ENCODE data around the gene CCDC13. TPM values are rescaled to one million over a fixed set of nuclear protein-coding genes. Genes with fewer than 3 reads are reported as not detected.

Gene CCDC13
- total RNA-seq, 1 donor from 2014 or later: not detected

DNA sequence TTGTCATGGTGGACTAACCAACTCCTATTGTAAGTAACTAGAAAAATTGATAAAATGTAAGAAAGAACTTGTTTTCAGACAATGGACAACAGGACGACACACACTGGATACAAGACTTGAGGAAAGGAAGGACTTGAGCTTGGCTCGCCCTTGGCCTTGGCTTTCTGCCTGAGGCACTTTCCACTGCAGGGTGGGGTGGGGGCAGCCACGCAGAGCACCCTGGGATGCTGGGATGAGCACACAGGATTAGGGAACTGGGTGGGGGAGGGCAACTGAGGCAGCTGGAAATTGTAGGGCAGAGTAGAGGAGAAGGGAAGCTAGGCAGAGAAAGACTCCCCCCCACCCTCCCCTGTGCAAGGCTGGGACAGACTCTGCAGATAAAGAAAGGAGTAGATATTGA lies 45.0 kb downstream of the CCDC13 start:
- Histone ChIP-seq H3F3A (ENCODE audit: low read depth) (no peaks in the 10 kb centered on the region), H3K27ac (no peak overlapping the region), H3K27me3 (no peaks in the 10 kb centered on the region), H4K20me1 (ENCODE audit: low read depth) (no peaks in the 10 kb centered on the region), H2AFZ (replicated peaks) (no peak overlapping the region), H3K4me3 (no peak overlapping the region), H3K4me1 (peaks cover 10% of the 10 kb centered on the region), H3K79me2 (ENCODE audit: low read depth) (no peaks in the 10 kb centered on the region), H3K36me3 (no peaks in the 10 kb centered on the region), H3K9me3 (ENCODE audit: low read depth) (no peaks in the 10 kb centered on the region), H3K4me2 (no peak overlapping the region), H3K9ac (no peak overlapping the region)
- no peaks in the 10 kb centered on the region for H3K9me3 Mint-ChIP-seq
- TF ChIP-seq EZH2 (IDR thresholded peaks at IDR 0.05) (no peak), EZH2phosphoT487 (IDR thresholded peaks at IDR 0.05) (no peak), CTCF (IDR thresholded peaks at IDR 0.05) (no peak)
- no peak for DNase-seq (ENCODE audit: low spot score)
- H3K4me1 Mint-ChIP-seq: peaks cover 11% of the 10 kb centered on the region
- H3K36me3 Mint-ChIP-seq: no peaks in the 10 kb centered on the region
- no peak overlapping the region for H3K27ac Mint-ChIP-seq
- H3K4me3 Mint-ChIP-seq: no peak overlapping the region
- H3K27me3 Mint-ChIP-seq (ENCODE audit: insufficient read depth, low read depth): peaks cover 4% of the 10 kb centered on the region

DNA sequence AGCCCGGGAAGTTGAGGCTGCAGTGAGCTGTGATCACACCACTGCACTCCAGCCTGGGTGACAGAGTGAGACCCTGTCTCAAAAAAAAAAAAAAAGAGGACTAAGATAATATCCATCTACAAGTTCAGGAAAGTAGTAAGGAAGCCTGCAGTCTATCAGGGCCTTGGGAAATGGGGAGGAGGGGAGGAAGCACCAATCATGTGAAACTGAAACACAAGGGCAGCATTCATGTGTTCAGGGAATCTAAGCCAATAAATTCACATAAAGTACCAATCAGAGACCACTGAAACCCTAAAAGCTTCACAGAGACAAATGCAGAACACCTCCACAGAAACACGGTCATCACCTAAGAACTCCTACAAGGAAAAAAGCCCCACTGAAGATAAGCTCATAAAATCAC lies 47.6 kb downstream of the CCDC13 start:
- Histone ChIP-seq H3K79me2 (ENCODE audit: low read depth) (no peaks in the 10 kb centered on the region), H3K9me3 (ENCODE audit: low read depth) (no peaks in the 10 kb centered on the region), H2AFZ (replicated peaks) (no peak overlapping the region), H3K36me3 (no peaks in the 10 kb centered on the region), H3K4me3 (no peak overlapping the region), H3K4me2 (no peak overlapping the region), H3K27ac (no peak overlapping the region), H3K4me1 (no peaks in the 10 kb centered on the region), H3K9ac (no peak overlapping the region), H4K20me1 (ENCODE audit: low read depth) (no peaks in the 10 kb centered on the region), H3F3A (ENCODE audit: low read depth) (no peaks in the 10 kb centered on the region), H3K27me3 (no peaks in the 10 kb centered on the region)
- no peaks in the 10 kb centered on the region for H3K27me3 Mint-ChIP-seq (ENCODE audit: insufficient read depth, low read depth)
- H3K9me3 Mint-ChIP-seq: no peaks in the 10 kb centered on the region
- H3K4me1 Mint-ChIP-seq: no peaks in the 10 kb centered on the region
- no peaks in the 10 kb centered on the region for H3K36me3 Mint-ChIP-seq
- TF ChIP-seq EZH2 (IDR thresholded peaks at IDR 0.05) (no peak), CTCF (IDR thresholded peaks at IDR 0.05) (no peak), EZH2phosphoT487 (IDR thresholded peaks at IDR 0.05) (no peak)
- DNase-seq (ENCODE audit: low spot score): no peak
- no peak overlapping the region for H3K27ac Mint-ChIP-seq
- no peak overlapping the region for H3K4me3 Mint-ChIP-seq

DNA sequence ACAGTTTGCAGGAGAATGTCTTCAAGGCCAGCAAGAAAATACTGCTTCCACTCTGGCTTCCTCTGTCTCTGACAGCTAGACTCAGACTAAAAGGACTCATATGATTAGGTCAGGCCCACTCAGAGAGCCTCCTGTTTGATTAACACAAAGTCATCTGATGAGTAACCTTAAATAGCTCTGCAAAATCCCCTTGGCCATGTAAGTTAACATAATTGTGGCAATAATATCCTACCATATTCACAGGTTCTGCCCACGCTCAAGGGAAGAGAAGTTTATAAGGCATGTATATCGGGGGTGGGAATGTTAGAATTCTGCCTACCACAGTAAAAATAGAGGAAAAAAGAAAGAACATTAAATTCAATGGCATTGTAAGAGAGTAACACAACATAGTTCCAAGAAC lies 49.8 kb downstream of the CCDC13 start:
- Histone ChIP-seq H4K20me1 (ENCODE audit: low read depth) (no peaks in the 10 kb centered on the region), H3K27me3 (no peaks in the 10 kb centered on the region), H3F3A (ENCODE audit: low read depth) (peaks cover 3% of the 10 kb centered on the region), H3K9me3 (ENCODE audit: low read depth) (no peaks in the 10 kb centered on the region), H2AFZ (replicated peaks) (no peak overlapping the region), H3K4me2 (no peak overlapping the region), H3K4me1 (no peaks in the 10 kb centered on the region), H3K9ac (no peak overlapping the region), H3K27ac (no peak overlapping the region), H3K36me3 (no peaks in the 10 kb centered on the region), H3K79me2 (ENCODE audit: low read depth) (no peaks in the 10 kb centered on the region), H3K4me3 (no peak overlapping the region)
- Mint-ChIP-seq H3K27ac (no peak overlapping the region), H3K4me1 (no peaks in the 10 kb centered on the region), H3K4me3 (no peak overlapping the region), H3K9me3 (no peaks in the 10 kb centered on the region), H3K36me3 (no peaks in the 10 kb centered on the region), H3K27me3 (ENCODE audit: insufficient read depth, low read depth) (peaks cover 3% of the 10 kb centered on the region)
- no peak for DNase-seq (ENCODE audit: low spot score)
- TF ChIP-seq EZH2phosphoT487 (IDR thresholded peaks at IDR 0.05): no peak
- TF ChIP-seq EZH2 (IDR thresholded peaks at IDR 0.05): no peak
- TF ChIP-seq CTCF (IDR thresholded peaks at IDR 0.05): no peak

Small RNA genes lying within 50 kb of the gene (small RNA-seq; reads per million reads assigned to genes)
- not detected for gene CCDC13

Other genes with a start within 250 kb of the CCDC13 start
- gene SEC22C, start 191.3 kb downstream of the CCDC13 start, total RNA-seq (ENCODE audit: low replicate concordance): 48.5 and 48.6 TPM in 2 replicates
- 58.4 and 108 TPM in 2 replicates for gene SS18L2, start 182.4 kb downstream of the CCDC13 start, total RNA-seq (ENCODE audit: low replicate concordance)
- 127 and 190 TPM in 2 replicates for gene NKTR, start 172.6 kb downstream of the CCDC13 start, total RNA-seq (ENCODE audit: low replicate concordance)
- 4.4 and 5.7 TPM in 2 replicates for gene ZBTB47, start 119.6 kb downstream of the CCDC13 start, total RNA-seq (ENCODE audit: low replicate concordance)
- gene KLHL40, start 87.7 kb downstream of the CCDC13 start, total RNA-seq (ENCODE audit: low replicate concordance): not detected in 2 replicates
- not detected in 2 replicates for gene HHATL, start 70.5 kb downstream of the CCDC13 start, total RNA-seq (ENCODE audit: low replicate concordance)
- 110 and 181 TPM in 2 replicates for gene HIGD1A, start 31.2 kb upstream of the CCDC13 start, total RNA-seq (ENCODE audit: low replicate concordance)
- not detected in 2 replicates for gene ACKR2, start 36.2 kb upstream of the CCDC13 start, total RNA-seq (ENCODE audit: low replicate concordance)
- gene CYP8B1, start 102.6 kb upstream of the CCDC13 start, total RNA-seq (ENCODE audit: low replicate concordance): not detected in 2 replicates
- not detected in 2 replicates for gene ZNF662, start 132.9 kb upstream of the CCDC13 start, total RNA-seq (ENCODE audit: low replicate concordance)
- 3.9 and 10.3 TPM in 2 replicates for gene GASK1A, start 206.1 kb upstream of the CCDC13 start, total RNA-seq (ENCODE audit: low replicate concordance)

All from neural progenitor cell (in vitro differentiated cells).